ENCODE results near the gene LRP5. TPM values are rescaled to one million over a fixed set of nuclear protein-coding genes. Genes with fewer than 3 reads are reported as not detected.
"Not testable (repeated sequence)": the region's sequence is repeated elsewhere in the genome, so short reads cannot be mapped to it uniquely, and the experiment has no call there.

LRP5 gene
- total RNA-seq, 2 donors from 2014 or later = 48.3 to 57.1 TPM

GRCh38 chr11:68430801-68431200, 118.4 kb downstream of the LRP5 start:
- Histone ChIP-seq H3K4me1 (replicated peaks) (no peaks in the 10 kb centered on the region), H3K27me3 (replicated peaks; ENCODE audit: insufficient read depth) (no peaks in the 10 kb centered on the region), H3K27ac (no peak overlapping the region), H3K4me3 (no peak overlapping the region), H3K9me3 (no peaks in the 10 kb centered on the region), H3K36me3 (no peaks in the 10 kb centered on the region)
- 76% methylated on average over 3 of the region's 3 CpGs for WGBS
- intact Hi-C loops (cut with DNase I) = no loop called here
- no peak for DNase-seq (ENCODE audit: low spot score)
- TF ChIP-seq POLR2A (IDR thresholded peaks at IDR 0.05) (no peak), CTCF (IDR thresholded peaks at IDR 0.05) (no peak), POLR2AphosphoS5 (IDR thresholded peaks at IDR 0.05) (no peak)

GRCh38 chr11:68431984-68432645, 119.7 kb downstream of the LRP5 start:
- TF ChIP-seq CTCF (IDR thresholded peaks at IDR 0.05) (no peak), POLR2AphosphoS5 (IDR thresholded peaks at IDR 0.05) (no peak), POLR2A (IDR thresholded peaks at IDR 0.05) (no peak)
- intact Hi-C loops (cut with DNase I) = no loop called here
- no peak for DNase-seq (ENCODE audit: low spot score)
- Histone ChIP-seq H3K27me3 (replicated peaks; ENCODE audit: insufficient read depth) (no peaks in the 10 kb centered on the region), H3K36me3 (no peaks in the 10 kb centered on the region), H3K4me1 (replicated peaks) (no peaks in the 10 kb centered on the region), H3K4me3 (no peak overlapping the region), H3K27ac (no peak overlapping the region), H3K9me3 (no peaks in the 10 kb centered on the region)
- WGBS = 90% methylated on average over 24 of the region's 24 CpGs

- TF ChIP-seq CTCF (IDR thresholded peaks at IDR 0.05) (no peak), POLR2A (IDR thresholded peaks at IDR 0.05) (no peak), POLR2AphosphoS5 (IDR thresholded peaks at IDR 0.05) (no peak)
- Histone ChIP-seq H3K9me3 (no peaks in the 10 kb centered on the region), H3K27ac (no peak overlapping the region), H3K27me3 (replicated peaks; ENCODE audit: insufficient read depth) (no peaks in the 10 kb centered on the region), H3K36me3 (no peaks in the 10 kb centered on the region), H3K4me3 (no peak overlapping the region), H3K4me1 (replicated peaks) (no peaks in the 10 kb centered on the region)
- 89% methylated on average over 17 of the region's 17 CpGs for WGBS
- no peak for DNase-seq (ENCODE audit: low spot score)
- intact Hi-C loops (cut with DNase I) = no loop called here
These were observed 120.5 kb downstream of the LRP5 start for GRCh38 chr11:68432874-68433273.

GRCh38 chr11:68433541-68433940, 121.2 kb downstream of the LRP5 start:
- 91% methylated on average over 28 of the region's 31 CpGs for WGBS
- Histone ChIP-seq H3K9me3 (no peaks in the 10 kb centered on the region), H3K36me3 (no peaks in the 10 kb centered on the region), H3K4me1 (replicated peaks) (no peaks in the 10 kb centered on the region), H3K27me3 (replicated peaks; ENCODE audit: insufficient read depth) (no peaks in the 10 kb centered on the region), H3K27ac (no peak overlapping the region), H3K4me3 (no peak overlapping the region)
- DNase-seq (ENCODE audit: low spot score) = no peak
- no peak for TF ChIP-seq CTCF (IDR thresholded peaks at IDR 0.05)
- no peak for TF ChIP-seq POLR2AphosphoS5 (IDR thresholded peaks at IDR 0.05)
- no peak for TF ChIP-seq POLR2A (IDR thresholded peaks at IDR 0.05)
- intact Hi-C loops (cut with DNase I) = no loop called here

GRCh38 chr11:68434159-68434558, 121.8 kb downstream of the LRP5 start:
- H3K4me3 ChIP-seq; intact Hi-C loops (cut with DNase I); H3K27ac ChIP-seq; H3K4me1 ChIP-seq (replicated peaks); DNase-seq (ENCODE audit: low spot score); H3K36me3 ChIP-seq; H3K9me3 ChIP-seq; H3K27me3 ChIP-seq (replicated peaks; ENCODE audit: insufficient read depth): not testable (repeated sequence)
- 94% methylated on average over 5 of the region's 5 CpGs for WGBS
